H9 (cell line): ENCODE data around the gene ZFAND3. TPM values are rescaled to one million over a fixed set of nuclear protein-coding genes. Genes with fewer than 3 reads are reported as not detected.

Source experiments
- DNase-seq: peaks from one replicate; pipeline ENCODE4 v3.0.0-alpha.2; 2017
- H2AFZ ChIP-seq: one replicate; pipeline ENCODE4 v1.6.1; 2013; ENCODE audit warnings: mild to moderate bottlenecking, low read length, control low read depth, moderate library complexity
- H2AK5ac ChIP-seq: 2 replicates; pipeline ENCODE4 v1.6.1; 2013; ENCODE audit warnings: low read length, control low read depth, mixed read lengths; ENCODE audit not compliant: insufficient read length
- H2BK120ac ChIP-seq: one replicate; pipeline ENCODE4 v1.6.1; 2013; ENCODE audit warnings: low read depth, mild to moderate bottlenecking, low read length, control low read depth, inconsistent platforms; ENCODE audit not compliant: poor library complexity, severe bottlenecking
- H2BK12ac ChIP-seq: 2 replicates; pipeline ENCODE4 v1.6.1; 2013; ENCODE audit warnings: low read length, control low read depth, mixed read lengths, low read depth; ENCODE audit not compliant: insufficient read length
- H2BK15ac ChIP-seq: 2 replicates; pipeline ENCODE4 v1.6.1; 2013; ENCODE audit warnings: low read depth, low read length, control low read depth
- H2BK20ac ChIP-seq: one replicate; pipeline ENCODE4 v1.6.1; 2013; ENCODE audit warnings: low read depth, mild to moderate bottlenecking, low read length, control low read depth, inconsistent platforms; ENCODE audit not compliant: poor library complexity, severe bottlenecking
- H2BK5ac ChIP-seq: 2 replicates; pipeline ENCODE4 v1.6.1; 2013; ENCODE audit warnings: low read length, control low read depth, mixed read lengths; ENCODE audit not compliant: insufficient read length
- H3K14ac ChIP-seq: 2 replicates; pipeline ENCODE4 v1.6.1; 2013; ENCODE audit warnings: low read length, control low read depth; ENCODE audit not compliant: insufficient read depth
- H3K18ac ChIP-seq: 2 replicates; pipeline ENCODE4 v1.6.1; 2013; ENCODE audit warnings: low read depth, mild to moderate bottlenecking, mixed read lengths, low read length, control low read depth; ENCODE audit not compliant: insufficient read length
- H3K23ac ChIP-seq: 2 replicates; pipeline ENCODE4 v1.6.1; 2013; ENCODE audit warnings: low read length, control low read depth, mixed read lengths, low read depth; ENCODE audit not compliant: insufficient read length
- H3K23me2 ChIP-seq: 2 replicates; pipeline ENCODE4 v1.6.1; 2013; ENCODE audit warnings: low read depth, mild to moderate bottlenecking, mixed read lengths, low read length, control low read depth; ENCODE audit not compliant: insufficient read length, poor library complexity, severe bottlenecking
- H3K27ac ChIP-seq: 2 replicates; pipeline ENCODE4 v1.5.1; 2013; ENCODE audit warnings: low read length, control low read depth, mixed read lengths, low read depth; ENCODE audit not compliant: insufficient read length
- H3K27me3 ChIP-seq: 2 replicates; pipeline ENCODE4 v1.6.1; 2013; ENCODE audit warnings: low read length, control low read depth, inconsistent platforms; ENCODE audit not compliant: insufficient read depth
- H3K4ac ChIP-seq: 2 replicates; pipeline ENCODE4 v1.6.1; 2013; ENCODE audit warnings: low read depth, mild to moderate bottlenecking, control low read depth, inconsistent platforms, low read length, moderate library complexity
- H3K4me1 ChIP-seq: 2 replicates; pipeline ENCODE4 v1.6.1; 2013; ENCODE audit warnings: low read length, control low read depth, inconsistent platforms; ENCODE audit not compliant: insufficient read depth
- H3K4me2 ChIP-seq: 2 replicates; pipeline ENCODE4 v1.6.1; 2013; ENCODE audit warnings: low read length, control low read depth, mixed read lengths; ENCODE audit not compliant: insufficient read length, insufficient read depth
- H3K56ac ChIP-seq: 2 replicates; pipeline ENCODE4 v1.6.1; 2013; ENCODE audit warnings: low read depth, mild to moderate bottlenecking, mixed read lengths, low read length, control low read depth; ENCODE audit not compliant: insufficient read length
- H3K79me1 ChIP-seq: 2 replicates; pipeline ENCODE4 v1.6.1; 2013; ENCODE audit warnings: low read depth, mild to moderate bottlenecking, moderate library complexity, low read length, control low read depth, inconsistent platforms; ENCODE audit not compliant: insufficient read depth, poor library complexity, severe bottlenecking
- H3K79me2 ChIP-seq: 2 replicates; pipeline ENCODE4 v1.6.1; 2013; ENCODE audit warnings: low read length, control low read depth, inconsistent platforms; ENCODE audit not compliant: insufficient read depth
- H3K9ac ChIP-seq: 2 replicates; pipeline ENCODE4 v1.6.1; 2013; ENCODE audit warnings: low read length, control low read depth, mixed read lengths; ENCODE audit not compliant: insufficient read length; ENCODE audit errors: extremely low read depth
- H3K9me3 ChIP-seq: one replicate; pipeline ENCODE4 v1.6.1; 2013; ENCODE audit warnings: low read depth, low read length, inconsistent platforms; ENCODE audit not compliant: control insufficient read depth
- H3T11ph ChIP-seq: one replicate; pipeline ENCODE4 v1.6.1; 2013; ENCODE audit warnings: mild to moderate bottlenecking, low read length, control low read depth, inconsistent platforms
- H4K20me1 ChIP-seq: one replicate; pipeline ENCODE4 v1.6.1; 2013; ENCODE audit not compliant: control insufficient read depth, insufficient read length, insufficient read depth
- H4K5ac ChIP-seq: 2 replicates; pipeline ENCODE4 v1.6.1; 2013; ENCODE audit warnings: low read depth, mild to moderate bottlenecking, mixed read lengths, low read length, control low read depth; ENCODE audit not compliant: insufficient read length
- H4K8ac ChIP-seq: replicated peaks from 2 replicates; pipeline ENCODE4 v1.6.1; 2013; ENCODE audit warnings: low read length, control low read depth, mixed read lengths, low read depth; ENCODE audit not compliant: insufficient read length
- H4K91ac ChIP-seq: 2 replicates; pipeline ENCODE4 v1.6.1; 2013; ENCODE audit warnings: low read depth, mild to moderate bottlenecking, moderate library complexity, mixed read lengths, low read length, control low read depth; ENCODE audit not compliant: insufficient read length
- H3K27ac Mint-ChIP-seq, 3 experiments: 2 replicates in 2 of 3; 3 replicates in 1 of 3; pipeline ENCODE4 v1.8.0; 2020 to 2021; ENCODE audit warnings: mixed read lengths in 3 of 3, mild to moderate bottlenecking in 1 of 3, moderate library complexity in 1 of 3
- H3K27me3 Mint-ChIP-seq: 2 replicates; pipeline ENCODE4 v1.8.0; 2021; ENCODE audit warnings: low read depth, mild to moderate bottlenecking, moderate library complexity, mixed read lengths
- H3K36me3 Mint-ChIP-seq, 3 experiments: 2 replicates in 2 of 3; 3 replicates in 1 of 3; pipeline ENCODE4 v1.8.0; 2020 to 2021; ENCODE audit warnings: low read depth in 3 of 3, mixed read lengths in 3 of 3; ENCODE audit not compliant: insufficient read depth in 1 of 3
- H3K4me1 Mint-ChIP-seq, 2 experiments: 2 replicates each; pipeline ENCODE4 v1.8.0; 2020; ENCODE audit warnings: mixed read lengths in 2 of 2
- H3K4me3 Mint-ChIP-seq, 2 experiments: 2 replicates in 1 of 2; 3 replicates in 1 of 2; pipeline ENCODE4 v1.8.0; 2020 to 2021; ENCODE audit warnings: mild to moderate bottlenecking in 2 of 2, mixed read lengths in 2 of 2, moderate library complexity in 1 of 2
- H3K9me3 Mint-ChIP-seq, 2 experiments: 2 replicates in 1 of 2; 3 replicates in 1 of 2; pipeline ENCODE4 v1.8.0; 2020; ENCODE audit warnings: mild to moderate bottlenecking in 2 of 2, mixed read lengths in 2 of 2, moderate library complexity in 1 of 2
- CTCF ChIP-seq: fragments of 200-600 bp; sonication (generic); conservative IDR thresholded peaks from 3 replicates; pipeline ENCODE4 v1.8.0; 2021; ENCODE audit warnings: antibody characterized with exemption, mild to moderate bottlenecking
- WGBS: extraction: QIAGEN DNeasy Blood & Tissue Kit; methylation state at CpG from one replicate; pipeline ENCODE4 v1.1.7; 2013; ENCODE audit warnings: missing lambda C conversion rate, low lambda C conversion rate, mixed read lengths; ENCODE audit not compliant: insufficient read length; ENCODE audit errors: extremely low coverage; 5-methylcytosine and 5-hydroxymethylcytosine counted together
- total RNA-seq: library from RNA; stranded (reverse); gene quantifications from 2 replicates; pipeline ENCODE4 v1.2.1, GENCODE V29; 2021

The ZFAND3 gene
- total RNA-seq, 1 experiment from 2014 or later = 57.7 TPM

- no peaks in the 10 kb centered on the region for H3K79me2 ChIP-seq
These were observed 152.3 kb downstream of the ZFAND3 start for GRCh38 chr6:37971711-37972390.

More at GRCh38 chr6:37971711-37972390, 152.3 kb downstream of the ZFAND3 start:
- DNase-seq = no peak
- H2AK5ac ChIP-seq = no peak overlapping the region
- H3T11ph ChIP-seq = no peak overlapping the region
- Mint-ChIP-seq H3K4me3 (no peak overlapping the region), H3K27me3 (no peaks in the 10 kb centered on the region), H3K27ac (no peak overlapping the region), H3K36me3 (peaks cover 10 to 17% (median 11%) of the 10 kb centered on the region in 3 experiments), H3K4me1 (peaks cover 7 to 10% of the 10 kb centered on the region in 2 experiments), H3K9me3 (peaks cover 11 to 18% of the 10 kb centered on the region in 2 experiments)
- H2BK15ac ChIP-seq = no peak overlapping the region
- no peaks in the 10 kb centered on the region for H3K23me2 ChIP-seq
- no peak overlapping the region for H2BK5ac ChIP-seq
- H4K91ac ChIP-seq = no peak overlapping the region
- H2AFZ ChIP-seq = no peak overlapping the region
- no peak overlapping the region for H3K4me2 ChIP-seq
- no peaks in the 10 kb centered on the region for H3K27me3 ChIP-seq
- no peaks in the 10 kb centered on the region for H3K4me1 ChIP-seq
- H3K9ac ChIP-seq = no peak overlapping the region
- WGBS = no CpG with 5 or more reads among the region's 4 CpGs
- H4K5ac ChIP-seq = no peak overlapping the region
- H4K8ac ChIP-seq = no peak overlapping the region
- H3K23ac ChIP-seq = no peak overlapping the region
- no peak overlapping the region for H3K18ac ChIP-seq
- no peak overlapping the region for H3K4ac ChIP-seq
- no peak for TF ChIP-seq CTCF
- peaks cover 6% of the 10 kb centered on the region for H3K9me3 ChIP-seq
- H2BK20ac ChIP-seq = no peak overlapping the region
- H4K20me1 ChIP-seq = no peaks in the 10 kb centered on the region
- no peak overlapping the region for H2BK120ac ChIP-seq
- no peak overlapping the region for H2BK12ac ChIP-seq
- H3K79me1 ChIP-seq = peaks cover 12% of the 10 kb centered on the region
- H3K14ac ChIP-seq = no peak overlapping the region
- no peak overlapping the region for H3K56ac ChIP-seq
- no peak overlapping the region for H3K27ac ChIP-seq
